Measurements from ENCODE around the gene TAS1R2. TPM values are rescaled to one million over a fixed set of nuclear protein-coding genes. Genes with fewer than 3 reads are reported as not detected.

Gene TAS1R2
- total and polyA plus RNA-seq, 2 of the 4 experiments (the other 2 are of a cell fraction) = not detected

- H3K14ac ChIP-seq (replicated peaks; ENCODE audit: low read depth, low read length) = no peak overlapping the region
- no peak overlapping the region for H3K4me3 ChIP-seq (ENCODE audit: insufficient read depth, low read depth, low read length)
- no peak overlapping the region for H2AK5ac ChIP-seq (ENCODE audit: low read depth, low read length)
- H4K8ac ChIP-seq (ENCODE audit: low read depth in 2 of 2, low read length in 2 of 2) = no peak overlapping the region
- POLR2A ChIA-PET (ENCODE audit: unreplicated experiment) = no interaction called here
- in situ Hi-C loops (cut with MboI; ENCODE audit: low sequenced_read_pairs) = no loop called here
- H3K9me1 ChIP-seq (ENCODE audit: insufficient read depth, low read length) = no peaks in the 10 kb centered on the region
- no peak overlapping the region for H2BK5ac ChIP-seq (ENCODE audit: low read depth, low read length, poor library complexity, severe bottlenecking)
- dilution Hi-C loops (cut with HindIII; ENCODE audit: low sequenced_read_pairs, unreplicated experiment) = no loop called here
- no peaks in the 10 kb centered on the region for H3K79me1 ChIP-seq (ENCODE audit: low read depth in 1 of 2, low read length in 2 of 2)
- H3K4me1 ChIP-seq (ENCODE audit: control insufficient read depth, insufficient read depth, low read length) = no peaks in the 10 kb centered on the region
- WGBS, 2 experiments (ENCODE audit: extremely low coverage in 2 of 2, insufficient read length in 1 of 2) = 38% methylated on average over 3 of the region's 3 CpGs; no CpG with 5 or more reads in 1 of the 2 experiments
- no peak overlapping the region for H3K4me2 ChIP-seq (ENCODE audit: low read depth, low read length)
- intact Hi-C loops (cut with micrococcal nuclease) = no loop called here
- peaks cover 2% of the 10 kb centered on the region; the same call in 1 of the 2 replicates for H3K27me3 ChIP-seq (ENCODE audit: control insufficient read depth, insufficient read depth, low read length)
- no peak overlapping the region for H2AFZ ChIP-seq (replicated peaks; ENCODE audit: low read length, poor library complexity)
- H4K5ac ChIP-seq (ENCODE audit: low read depth, low read length) = no peak overlapping the region
- no TSS peak for BruUV-seq (replicated peaks)
- H3K36me3 ChIP-seq (ENCODE audit: control insufficient read depth, insufficient read depth, low read length) = no peaks in the 10 kb centered on the region
- CTCF ChIA-PET = no interaction called here
- TF ChIP-seq CTCF (conservative IDR thresholded peaks at IDR 0.05; ENCODE audit: low read depth, low read length) (no peak), SMC3 (IDR thresholded peaks at IDR 0.05; ENCODE audit: low read depth, low read length) (no peak), CEBPB (IDR thresholded peaks at IDR 0.05; ENCODE audit: low read depth, low read length) (no peak), POLR2A (IDR thresholded peaks at IDR 0.05; ENCODE audit: low read depth, low read length) (no peak), MAZ (IDR thresholded peaks at IDR 0.05; ENCODE audit: borderline replicate concordance, low read depth, low read length) (no peak), MXI1 (IDR thresholded peaks at IDR 0.05; ENCODE audit: borderline replicate concordance, low read depth, low read length) (no peak), FOS (IDR thresholded peaks at IDR 0.05; ENCODE audit: low read depth, low read length) (no peak), USF2 (IDR thresholded peaks at IDR 0.05; ENCODE audit: low read depth, low read length) (no peak), CHD1 (IDR thresholded peaks at IDR 0.05; ENCODE audit: low read depth, low read length) (no peak), ELK1 (IDR thresholded peaks at IDR 0.05; ENCODE audit: borderline replicate concordance, low read depth, low read length) (no peak)
- no peak overlapping the region for H3K23ac ChIP-seq (ENCODE audit: low read depth, low read length)
- no peaks in the 10 kb centered on the region for H3K9me3 ChIP-seq (ENCODE audit: control insufficient read depth, insufficient read depth, low read length)
- no peak overlapping the region for H3K27ac ChIP-seq (ENCODE audit: insufficient read depth, low read length)
- no peak overlapping the region for H2AK9ac ChIP-seq (replicated peaks; ENCODE audit: low read depth, low read length, poor library complexity)
- ATAC-seq (ENCODE audit: low read depth) = no peak
- H2BK15ac ChIP-seq (ENCODE audit: low read depth, low read length) = no peak overlapping the region
- no peaks in the 10 kb centered on the region for H4K20me1 ChIP-seq (ENCODE audit: insufficient read depth, low read length)
- H2BK120ac ChIP-seq (ENCODE audit: low read depth, low read length) = no peak overlapping the region
- H3K4ac ChIP-seq (ENCODE audit: low read depth, low read length) = no peak overlapping the region
- H3K56ac ChIP-seq (ENCODE audit: extremely low read depth, insufficient read depth, low read length) = no peak overlapping the region
- no peak overlapping the region for H2BK20ac ChIP-seq (ENCODE audit: low read depth, low read length)
- H4K91ac ChIP-seq (ENCODE audit: insufficient read depth, low read depth, low read length) = no peak overlapping the region
- no peak overlapping the region for H3K9ac ChIP-seq (ENCODE audit: low read depth, low read length)
- no peak overlapping the region for H3K18ac ChIP-seq (ENCODE audit: low read depth, low read length)
- DNase-seq = no peak
Measured at GRCh38 chr1:18802231-18802630, 57.2 kb downstream of the TAS1R2 start.
